H9 (cell line): ENCODE data around the gene XPNPEP2. TPM values are rescaled to one million over a fixed set of nuclear protein-coding genes. Genes with fewer than 3 reads are reported as not detected.

ENCODE experiments used
- DNase-seq: peaks from one replicate; pipeline ENCODE4 v3.0.0-alpha.2; 2017
- H2AFZ ChIP-seq: one replicate; pipeline ENCODE4 v1.6.1; 2013; ENCODE audit warnings: mild to moderate bottlenecking, low read length, control low read depth, moderate library complexity
- H2AK5ac ChIP-seq: 2 replicates; pipeline ENCODE4 v1.6.1; 2013; ENCODE audit warnings: low read length, control low read depth, mixed read lengths; ENCODE audit not compliant: insufficient read length
- H2BK120ac ChIP-seq: one replicate; pipeline ENCODE4 v1.6.1; 2013; ENCODE audit warnings: low read depth, mild to moderate bottlenecking, low read length, control low read depth, inconsistent platforms; ENCODE audit not compliant: poor library complexity, severe bottlenecking
- H2BK12ac ChIP-seq: 2 replicates; pipeline ENCODE4 v1.6.1; 2013; ENCODE audit warnings: low read length, control low read depth, mixed read lengths, low read depth; ENCODE audit not compliant: insufficient read length
- H2BK15ac ChIP-seq: 2 replicates; pipeline ENCODE4 v1.6.1; 2013; ENCODE audit warnings: low read depth, low read length, control low read depth
- H2BK20ac ChIP-seq: one replicate; pipeline ENCODE4 v1.6.1; 2013; ENCODE audit warnings: low read depth, mild to moderate bottlenecking, low read length, control low read depth, inconsistent platforms; ENCODE audit not compliant: poor library complexity, severe bottlenecking
- H2BK5ac ChIP-seq: 2 replicates; pipeline ENCODE4 v1.6.1; 2013; ENCODE audit warnings: low read length, control low read depth, mixed read lengths; ENCODE audit not compliant: insufficient read length
- H3K14ac ChIP-seq: 2 replicates; pipeline ENCODE4 v1.6.1; 2013; ENCODE audit warnings: low read length, control low read depth; ENCODE audit not compliant: insufficient read depth
- H3K18ac ChIP-seq: 2 replicates; pipeline ENCODE4 v1.6.1; 2013; ENCODE audit warnings: low read depth, mild to moderate bottlenecking, mixed read lengths, low read length, control low read depth; ENCODE audit not compliant: insufficient read length
- H3K23ac ChIP-seq: 2 replicates; pipeline ENCODE4 v1.6.1; 2013; ENCODE audit warnings: low read length, control low read depth, mixed read lengths, low read depth; ENCODE audit not compliant: insufficient read length
- H3K23me2 ChIP-seq: 2 replicates; pipeline ENCODE4 v1.6.1; 2013; ENCODE audit warnings: low read depth, mild to moderate bottlenecking, mixed read lengths, low read length, control low read depth; ENCODE audit not compliant: insufficient read length, poor library complexity, severe bottlenecking
- H3K27ac ChIP-seq: 2 replicates; pipeline ENCODE4 v1.5.1; 2013; ENCODE audit warnings: low read length, control low read depth, mixed read lengths, low read depth; ENCODE audit not compliant: insufficient read length
- H3K27me3 ChIP-seq: 2 replicates; pipeline ENCODE4 v1.6.1; 2013; ENCODE audit warnings: low read length, control low read depth, inconsistent platforms; ENCODE audit not compliant: insufficient read depth
- H3K4ac ChIP-seq: 2 replicates; pipeline ENCODE4 v1.6.1; 2013; ENCODE audit warnings: low read depth, mild to moderate bottlenecking, control low read depth, inconsistent platforms, low read length, moderate library complexity
- H3K4me1 ChIP-seq: 2 replicates; pipeline ENCODE4 v1.6.1; 2013; ENCODE audit warnings: low read length, control low read depth, inconsistent platforms; ENCODE audit not compliant: insufficient read depth
- H3K4me2 ChIP-seq: 2 replicates; pipeline ENCODE4 v1.6.1; 2013; ENCODE audit warnings: low read length, control low read depth, mixed read lengths; ENCODE audit not compliant: insufficient read length, insufficient read depth
- H3K56ac ChIP-seq: 2 replicates; pipeline ENCODE4 v1.6.1; 2013; ENCODE audit warnings: low read depth, mild to moderate bottlenecking, mixed read lengths, low read length, control low read depth; ENCODE audit not compliant: insufficient read length
- H3K79me1 ChIP-seq: 2 replicates; pipeline ENCODE4 v1.6.1; 2013; ENCODE audit warnings: low read depth, mild to moderate bottlenecking, moderate library complexity, low read length, control low read depth, inconsistent platforms; ENCODE audit not compliant: insufficient read depth, poor library complexity, severe bottlenecking
- H3K79me2 ChIP-seq: 2 replicates; pipeline ENCODE4 v1.6.1; 2013; ENCODE audit warnings: low read length, control low read depth, inconsistent platforms; ENCODE audit not compliant: insufficient read depth
- H3K9ac ChIP-seq: 2 replicates; pipeline ENCODE4 v1.6.1; 2013; ENCODE audit warnings: low read length, control low read depth, mixed read lengths; ENCODE audit not compliant: insufficient read length; ENCODE audit errors: extremely low read depth
- H3K9me3 ChIP-seq: one replicate; pipeline ENCODE4 v1.6.1; 2013; ENCODE audit warnings: low read depth, low read length, inconsistent platforms; ENCODE audit not compliant: control insufficient read depth
- H3T11ph ChIP-seq: one replicate; pipeline ENCODE4 v1.6.1; 2013; ENCODE audit warnings: mild to moderate bottlenecking, low read length, control low read depth, inconsistent platforms
- H4K20me1 ChIP-seq: one replicate; pipeline ENCODE4 v1.6.1; 2013; ENCODE audit not compliant: control insufficient read depth, insufficient read length, insufficient read depth
- H4K5ac ChIP-seq: 2 replicates; pipeline ENCODE4 v1.6.1; 2013; ENCODE audit warnings: low read depth, mild to moderate bottlenecking, mixed read lengths, low read length, control low read depth; ENCODE audit not compliant: insufficient read length
- H4K8ac ChIP-seq: replicated peaks from 2 replicates; pipeline ENCODE4 v1.6.1; 2013; ENCODE audit warnings: low read length, control low read depth, mixed read lengths, low read depth; ENCODE audit not compliant: insufficient read length
- H4K91ac ChIP-seq: 2 replicates; pipeline ENCODE4 v1.6.1; 2013; ENCODE audit warnings: low read depth, mild to moderate bottlenecking, moderate library complexity, mixed read lengths, low read length, control low read depth; ENCODE audit not compliant: insufficient read length
- H3K27ac Mint-ChIP-seq, 3 experiments: 2 replicates in 2 of 3; 3 replicates in 1 of 3; pipeline ENCODE4 v1.8.0; 2020 to 2021; ENCODE audit warnings: mixed read lengths in 3 of 3, mild to moderate bottlenecking in 1 of 3, moderate library complexity in 1 of 3
- H3K27me3 Mint-ChIP-seq: 2 replicates; pipeline ENCODE4 v1.8.0; 2021; ENCODE audit warnings: low read depth, mild to moderate bottlenecking, moderate library complexity, mixed read lengths
- H3K36me3 Mint-ChIP-seq, 3 experiments: 2 replicates in 2 of 3; 3 replicates in 1 of 3; pipeline ENCODE4 v1.8.0; 2020 to 2021; ENCODE audit warnings: low read depth in 3 of 3, mixed read lengths in 3 of 3; ENCODE audit not compliant: insufficient read depth in 1 of 3
- H3K4me1 Mint-ChIP-seq, 2 experiments: 2 replicates each; pipeline ENCODE4 v1.8.0; 2020; ENCODE audit warnings: mixed read lengths in 2 of 2
- H3K4me3 Mint-ChIP-seq, 2 experiments: 2 replicates in 1 of 2; 3 replicates in 1 of 2; pipeline ENCODE4 v1.8.0; 2020 to 2021; ENCODE audit warnings: mild to moderate bottlenecking in 2 of 2, mixed read lengths in 2 of 2, moderate library complexity in 1 of 2
- H3K9me3 Mint-ChIP-seq, 2 experiments: 2 replicates in 1 of 2; 3 replicates in 1 of 2; pipeline ENCODE4 v1.8.0; 2020; ENCODE audit warnings: mild to moderate bottlenecking in 2 of 2, mixed read lengths in 2 of 2, moderate library complexity in 1 of 2
- CTCF ChIP-seq: fragments of 200-600 bp; sonication (generic); conservative IDR thresholded peaks from 3 replicates; pipeline ENCODE4 v1.8.0; 2021; ENCODE audit warnings: antibody characterized with exemption, mild to moderate bottlenecking
- WGBS: extraction: QIAGEN DNeasy Blood & Tissue Kit; methylation state at CpG from one replicate; pipeline ENCODE4 v1.1.7; 2013; ENCODE audit warnings: missing lambda C conversion rate, low lambda C conversion rate, mixed read lengths; ENCODE audit not compliant: insufficient read length; ENCODE audit errors: extremely low coverage; 5-methylcytosine and 5-hydroxymethylcytosine counted together
- total RNA-seq: library from RNA; stranded (reverse); gene quantifications from 2 replicates; pipeline ENCODE4 v1.2.1, GENCODE V29; 2021

Gene XPNPEP2
- total RNA-seq, 1 experiment from 2014 or later: 0.11 TPM

- Histone ChIP-seq H3K4ac (no peak overlapping the region), H3K79me2 (no peaks in the 10 kb centered on the region), H3K4me1 (no peaks in the 10 kb centered on the region), H4K8ac (no peak overlapping the region), H2BK20ac (no peak overlapping the region), H3K56ac (no peak overlapping the region), H2AFZ (no peak overlapping the region), H2BK5ac (no peak overlapping the region), H4K20me1 (no peaks in the 10 kb centered on the region), H3K79me1 (no peaks in the 10 kb centered on the region), H3K27me3 (no peaks in the 10 kb centered on the region), H3K23ac (no peak overlapping the region), H2AK5ac (no peak overlapping the region), H2BK120ac (no peak overlapping the region), H3K9me3 (peaks cover 15% of the 10 kb centered on the region), H3K14ac (no peak overlapping the region), H3K9ac (no peak overlapping the region), H2BK12ac (no peak overlapping the region), H3K27ac (no peak overlapping the region), H3K18ac (no peak overlapping the region), H4K91ac (no peak overlapping the region), H3K4me2 (no peak overlapping the region), H2BK15ac (no peak overlapping the region), H4K5ac (peak overlapping the region; percentile 12), H3T11ph (no peak overlapping the region), H3K23me2 (peaks cover 4% of the 10 kb centered on the region)
- peaks cover 0 to 74% of the 10 kb centered on the region in 2 experiments; a peak in 2 of 5 replicates for H3K9me3 Mint-ChIP-seq
- peaks cover 0 to 3% (median 0%) of the 10 kb centered on the region in 3 experiments; a peak in 3 of 7 replicates for H3K36me3 Mint-ChIP-seq
- no peak overlapping the region for H3K27ac Mint-ChIP-seq
- no CpG with 5 or more reads among the region's 22 CpGs for WGBS
- DNase-seq: peak; percentile 62
- peak; percentile 75 for TF ChIP-seq CTCF
- H3K27me3 Mint-ChIP-seq: peaks cover 7% of the 10 kb centered on the region
- H3K4me3 Mint-ChIP-seq: no peak overlapping the region
- H3K4me1 Mint-ChIP-seq: peaks cover 5 to 15% of the 10 kb centered on the region in 2 experiments
Observed at GRCh38 chrX:129754056-129755024, 15.6 kb downstream of the XPNPEP2 start.
